Measurements from ENCODE around the gene NFE2L1. TPM values are rescaled to one million over a fixed set of nuclear protein-coding genes. Genes with fewer than 3 reads are reported as not detected.
"Not testable (repeated sequence)": the region's sequence is repeated elsewhere in the genome, so short reads cannot be mapped to it uniquely, and the experiment has no call there.

Gene NFE2L1
- total and polyA plus RNA-seq, 5 experiments from 2014 or later, result 5.0 to 50.4 (median 14.2) TPM

DNA sequence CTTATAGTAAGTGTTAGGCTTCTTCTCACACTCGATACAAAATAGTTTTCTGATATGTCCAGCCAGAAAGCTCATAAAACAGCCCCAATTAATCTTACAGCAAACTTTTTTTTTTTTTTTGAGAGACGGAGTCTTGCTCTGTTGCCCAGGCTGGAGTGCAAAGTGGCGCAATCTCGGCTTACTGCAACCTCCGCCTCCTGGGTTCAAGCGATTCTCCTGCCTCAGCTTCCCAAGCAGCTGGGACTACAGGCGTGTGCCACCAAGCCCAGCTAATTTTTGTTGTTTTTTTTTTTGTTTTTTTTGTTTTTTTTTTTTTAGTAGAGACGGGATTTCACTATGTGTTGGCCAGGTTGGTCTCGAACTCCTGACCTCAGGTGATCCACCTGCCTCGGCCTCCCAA lies 29.0 kb downstream of the NFE2L1 start:
- DNase-seq, H3K27ac Mint-ChIP-seq, H3K9me3 Mint-ChIP-seq, ATAC-seq, H3K27me3 Mint-ChIP-seq, H3K4me1 Mint-ChIP-seq, H3K4me3 Mint-ChIP-seq: not testable (repeated sequence)
- POLR2A ChIA-PET, result interaction anchor here (0.7 kb wide), 1 partner anchor 23 kb away, joined by 3 read pairs; no protein-coding TSS in a partner anchor
- peaks cover 0 to 37% (median 6%) of the 10 kb centered on the region in 3 donors for H3K36me3 Mint-ChIP-seq

DNA sequence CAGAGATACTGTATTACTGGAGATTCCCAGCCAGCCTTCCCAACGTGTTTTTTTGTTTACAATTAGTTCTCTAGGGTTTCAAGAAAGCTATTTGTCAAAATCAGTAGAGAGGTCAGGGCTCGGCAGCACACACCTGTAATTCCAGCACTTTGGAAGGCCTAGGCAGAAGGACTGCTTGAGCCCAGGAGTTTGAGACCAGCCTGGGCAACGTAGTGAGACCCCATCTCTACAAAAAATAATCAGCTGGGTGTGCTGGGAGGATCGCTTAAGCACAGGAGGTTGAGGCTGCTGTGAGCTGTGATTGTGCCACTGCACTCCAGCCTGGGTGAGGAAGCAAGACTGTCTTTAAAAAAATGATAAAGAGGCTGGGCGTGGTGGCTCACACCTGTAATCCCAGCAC lies 33.7 kb downstream of the NFE2L1 start:
- POLR2A ChIA-PET, result no interaction called here
- H3K36me3 Mint-ChIP-seq, result peaks cover 0 to 2% (median 0%) of the 10 kb centered on the region in 3 donors
- no peak overlapping the region for H3K4me3 Mint-ChIP-seq
- DNase-seq (no peak), ATAC-seq (no peak)
- peaks cover 0 to 15% (median 8%) of the 10 kb centered on the region in 4 donors for H3K4me1 Mint-ChIP-seq
- no peaks in the 10 kb centered on the region for H3K27me3 Mint-ChIP-seq
- no peak overlapping the region for H3K27ac Mint-ChIP-seq
- no peaks in the 10 kb centered on the region for H3K9me3 Mint-ChIP-seq

DNA sequence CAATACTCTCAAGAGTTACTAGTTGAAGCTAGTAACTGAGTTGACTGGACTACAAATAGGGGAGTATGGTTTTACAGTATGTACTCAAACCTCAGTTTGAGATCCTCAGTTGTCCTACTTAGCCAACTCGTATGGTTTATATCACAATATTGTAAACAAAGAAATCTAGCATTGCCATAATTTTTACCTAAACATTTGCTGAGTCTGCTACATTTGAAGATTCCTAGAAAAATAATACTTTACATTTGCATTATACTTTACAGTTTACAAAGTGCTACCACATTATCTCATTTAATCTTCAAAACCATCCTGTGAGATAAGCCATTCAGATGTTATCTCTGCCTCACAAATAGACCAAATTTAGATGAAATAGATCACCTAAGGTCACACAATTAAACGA lies 36.8 kb downstream of the NFE2L1 start:
- ATAC-seq (no peak), DNase-seq (no peak)
- POLR2A ChIA-PET, result interaction anchor here (0.6 to 1.2 kb wide), 2 partner anchors 12 to 37 kb away, joined by 3 to 8 read pairs; no protein-coding TSS in a partner anchor
- peaks cover 0 to 6% (median 3%) of the 10 kb centered on the region in 3 donors for H3K36me3 Mint-ChIP-seq
- H3K27ac Mint-ChIP-seq, result no peak overlapping the region
- no peaks in the 10 kb centered on the region for H3K27me3 Mint-ChIP-seq
- H3K9me3 Mint-ChIP-seq, result no peaks in the 10 kb centered on the region
- no peak overlapping the region for H3K4me3 Mint-ChIP-seq
- peaks cover 0 to 19% (median 9%) of the 10 kb centered on the region in 4 donors for H3K4me1 Mint-ChIP-seq

GRCh38 chr17:48093341-48094045 lies 45.3 kb downstream of the NFE2L1 start:
- no peak for DNase-seq
- peaks cover 0 to 28% (median 8%) of the 10 kb centered on the region in 4 donors for H3K4me1 Mint-ChIP-seq
- H3K27me3 Mint-ChIP-seq, result no peaks in the 10 kb centered on the region
- H3K27ac Mint-ChIP-seq, result peak overlapping the region in 3 of 10 donors; percentile 8 to 55 (median 44)
- peaks cover 0 to 35% (median 3%) of the 10 kb centered on the region in 3 donors for H3K36me3 Mint-ChIP-seq
- H3K4me3 Mint-ChIP-seq, result no peak overlapping the region
- POLR2A ChIA-PET, result interaction anchor here (0.5 to 0.9 kb wide), 5 partner anchors 11 to 521 kb away, joined by 3 to 9 read pairs (median 3); partner anchors contain the start of gene HOXB8
- no peak for ATAC-seq
- H3K9me3 Mint-ChIP-seq, result no peaks in the 10 kb centered on the region

GRCh38 chr17:48095611-48096010 lies 47.5 kb downstream of the NFE2L1 start:
- Mint-ChIP-seq H3K27me3 (no peaks in the 10 kb centered on the region), H3K4me1 (peaks cover 7 to 38% (median 17%) of the 10 kb centered on the region in 4 donors), H3K9me3 (no peaks in the 10 kb centered on the region), H3K27ac (no peak overlapping the region), H3K36me3 (peaks cover 0 to 27% (median 0%) of the 10 kb centered on the region in 3 donors), H3K4me3 (no peak overlapping the region)
- POLR2A ChIA-PET, result no interaction called here
- no peak for ATAC-seq
- DNase-seq, result no peak

- Mint-ChIP-seq H3K36me3 (peaks cover 0 to 4% (median 0%) of the 10 kb centered on the region in 3 donors), H3K9me3 (peaks cover 0 to 2% (median 0%) of the 10 kb centered on the region in 9 donors), H3K27ac (peak overlapping the region in 3 of 10 donors; percentile 1 to 83 (median 82)), H3K27me3 (no peaks in the 10 kb centered on the region), H3K4me3 (peak overlapping the region; percentile 82 to 96 (median 89)), H3K4me1 (peaks cover 14 to 69% (median 50%) of the 10 kb centered on the region in 4 donors)
- POLR2A ChIA-PET, result interaction anchor here (2.2 kb wide), 1 partner anchor 12 kb away, joined by 14 read pairs; no protein-coding TSS in a partner anchor
- ATAC-seq (no peak), DNase-seq (no peak)
Observed at GRCh38 chr17:48100160-48100559, 52.0 kb downstream of the NFE2L1 start.

GRCh38 chr17:48100591-48101011 lies 52.4 kb downstream of the NFE2L1 start:
- Mint-ChIP-seq H3K36me3 (no peaks in the 10 kb centered on the region), H3K4me3 (peak overlapping the region; percentile 82 to 96 (median 89)), H3K4me1 (peaks cover 14 to 66% (median 48%) of the 10 kb centered on the region in 4 donors), H3K9me3 (peaks cover 0 to 2% (median 0%) of the 10 kb centered on the region in 9 donors), H3K27me3 (no peaks in the 10 kb centered on the region), H3K27ac (peak overlapping the region in 9 of 10 donors; percentile 7 to 91 (median 83))
- no peak for ATAC-seq
- DNase-seq, result peak in 1 of 10 donors; percentile 62
- POLR2A ChIA-PET, result interaction anchor here (0.7 to 2.2 kb wide), 5 partner anchors 12 to 492 kb away, joined by 3 to 14 read pairs (median 3); no protein-coding TSS in a partner anchor

DNA sequence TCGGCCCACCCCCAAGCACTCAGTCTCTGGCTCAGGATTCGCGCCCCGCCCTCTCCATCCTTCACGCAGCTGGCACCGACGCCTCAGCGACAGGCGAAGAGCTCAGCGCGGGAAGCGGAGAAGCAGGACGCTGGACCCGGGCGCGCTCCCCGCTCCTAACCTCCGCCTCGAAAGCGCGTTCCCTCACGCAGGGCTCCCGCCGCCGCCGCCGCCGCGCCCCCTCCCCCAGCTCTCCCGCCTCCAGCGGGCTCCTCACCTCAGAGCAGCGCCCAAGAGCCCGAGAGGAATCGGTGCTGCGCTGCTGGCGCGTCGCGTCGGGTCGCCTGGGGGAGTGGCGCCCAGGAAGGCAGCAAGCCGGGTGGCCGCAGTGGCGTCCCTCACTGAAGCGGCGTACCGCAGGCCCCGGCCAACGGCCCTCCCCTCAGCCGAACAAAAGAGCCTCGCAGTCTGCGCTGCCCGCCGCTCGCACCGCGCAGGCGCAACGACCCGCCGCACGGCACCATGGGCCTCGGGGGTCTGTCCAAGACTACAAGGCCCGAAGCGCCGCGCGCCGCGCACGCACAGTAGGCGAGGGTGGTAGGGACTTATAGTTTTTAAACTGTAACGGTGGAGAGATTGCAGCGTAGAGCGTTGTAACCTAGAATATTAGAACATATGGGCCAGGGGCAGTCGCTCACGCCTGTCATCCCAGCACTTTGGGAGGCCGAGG lies 53.0 kb downstream of the NFE2L1 start, which contains the start of gene CBX1:
Gene CBX1, minus strand, starts transcription at position 467 of the 709 bp plus-strand sequence. CDS start 24,474 bp downstream, outside the sequence.
- Mint-ChIP-seq H3K36me3 (no peaks in the 10 kb centered on the region), H3K27me3 (no peaks in the 10 kb centered on the region), H3K4me1 (peaks cover 14 to 62% (median 48%) of the 10 kb centered on the region in 4 donors), H3K27ac (peak within 1 kb of the TSS; percentile 79 to 92 (median 83)), H3K4me3 (peak within 1 kb of the TSS; percentile 82 to 96 (median 89)), H3K9me3 (peaks cover 0 to 2% (median 0%) of the 10 kb centered on the region in 9 donors)
- peak; percentile 86 to 96 (median 92) for DNase-seq
- POLR2A ChIA-PET, result interaction anchor here (0.6 to 2.2 kb wide), 7 partner anchors 11 to 491 kb away, joined by 3 to 14 read pairs (median 3); no protein-coding TSS in a partner anchor
- peak; percentile 96 for ATAC-seq

GRCh38 chr17:48102043-48102750 lies 54.0 kb downstream of the NFE2L1 start:
- Mint-ChIP-seq H3K36me3 (no peaks in the 10 kb centered on the region), H3K27me3 (no peaks in the 10 kb centered on the region), H3K27ac (peak overlapping the region in 8 of 10 donors; percentile 41 to 82 (median 64)), H3K9me3 (peaks cover 0 to 2% (median 0%) of the 10 kb centered on the region in 9 donors), H3K4me1 (peaks cover 17 to 65% (median 54%) of the 10 kb centered on the region in 4 donors), H3K4me3 (peak overlapping the region; percentile 65 to 92 (median 84))
- POLR2A ChIA-PET, result interaction anchor here (0.6 to 2.2 kb wide), 3 partner anchors 10 to 301 kb away, joined by 3 to 14 read pairs (median 4); no protein-coding TSS in a partner anchor
- ATAC-seq (no peak), DNase-seq (no peak)

- H3K27ac Mint-ChIP-seq, result peak overlapping the region; percentile 41 to 90 (median 68)
- peak overlapping the region; percentile 50 to 89 (median 66) for H3K4me3 Mint-ChIP-seq
- no peak for ATAC-seq
- peaks cover 22 to 67% (median 59%) of the 10 kb centered on the region in 4 donors for H3K4me1 Mint-ChIP-seq
- peaks cover 0 to 2% (median 0%) of the 10 kb centered on the region in 9 donors for H3K9me3 Mint-ChIP-seq
- POLR2A ChIA-PET, result interaction anchor here (0.7 to 1.9 kb wide), 2 partner anchors 9 to 159 kb away, joined by 3 to 8 read pairs; no protein-coding TSS in a partner anchor
- peak in 7 of 10 donors; percentile 21 to 61 (median 49) for DNase-seq
- H3K27me3 Mint-ChIP-seq, result no peaks in the 10 kb centered on the region
- no peaks in the 10 kb centered on the region for H3K36me3 Mint-ChIP-seq
Observed at GRCh38 chr17:48102798-48103715, 54.9 kb downstream of the NFE2L1 start.

DNA sequence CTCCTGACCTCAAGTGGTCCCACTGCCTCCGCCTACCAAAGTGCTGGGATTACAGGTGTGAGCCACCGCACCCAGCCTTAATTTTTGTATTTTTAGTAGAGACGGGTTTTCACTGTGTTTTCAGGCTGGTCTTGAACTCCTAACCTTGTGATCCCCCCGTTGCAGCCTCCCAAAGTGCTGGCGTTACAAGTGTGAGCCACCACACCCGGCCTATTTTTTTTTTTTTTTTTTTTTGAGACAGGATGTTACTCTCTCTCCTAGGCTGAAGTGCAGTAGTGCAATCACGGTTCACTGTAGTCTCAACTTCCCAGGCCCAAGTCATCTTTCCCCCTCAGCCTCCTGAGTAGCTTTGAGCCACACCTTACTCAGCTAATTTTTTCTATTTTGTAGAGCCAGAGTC lies 56.3 kb downstream of the NFE2L1 start:
- Mint-ChIP-seq H3K4me1 (peaks cover 27 to 69% (median 64%) of the 10 kb centered on the region in 4 donors), H3K27ac (peak overlapping the region in 4 of 10 donors; percentile 15 to 54 (median 45)), H3K9me3 (peaks cover 0 to 2% (median 0%) of the 10 kb centered on the region in 9 donors), H3K4me3 (peak overlapping the region in 6 of 10 donors; percentile 2 to 46 (median 31)), H3K27me3 (no peaks in the 10 kb centered on the region), H3K36me3 (no peaks in the 10 kb centered on the region)
- DNase-seq (no peak), ATAC-seq (no peak)
- POLR2A ChIA-PET, result interaction anchor here (0.7 to 1.9 kb wide), 3 partner anchors 8 to 56 kb away, joined by 4 to 8 read pairs (median 7); no protein-coding TSS in a partner anchor

Data from naive thymus-derived CD8-positive, alpha-beta T cell (primary cell).